ENCODE measurements around the gene PRLR.
A peak's percentile ranks its signal among the peaks of the same experiment; 100 is the strongest.
"Not testable (repeated sequence)": the region's sequence is repeated elsewhere in the genome, so short reads cannot be mapped to it uniquely, and the experiment has no call there.

Gene PRLR

GRCh38 chr5:35195472-35195852 is 34.8 kb downstream of the PRLR start:
- no peak for DNase-seq (ENCODE audit: low spot score)

GRCh38 chr5:35194635-35195471 is 35.4 kb downstream of the PRLR start:
- no peak for DNase-seq (ENCODE audit: low spot score)

- DNase-seq (ENCODE audit: low spot score): no peak
Measured at GRCh38 chr5:35192506-35192905, 37.8 kb downstream of the PRLR start.

GRCh38 chr5:35189801-35190200 is 40.5 kb downstream of the PRLR start:
- not testable (repeated sequence) for DNase-seq (ENCODE audit: low spot score)

GRCh38 chr5:35188031-35188457 is 42.2 kb downstream of the PRLR start:
- no peak for DNase-seq (ENCODE audit: low spot score)

GRCh38 chr5:35187621-35188020 is 42.7 kb downstream of the PRLR start:
- DNase-seq (ENCODE audit: low spot score): not testable (repeated sequence)

- no peak for DNase-seq (ENCODE audit: low spot score)
Measured at GRCh38 chr5:35186749-35187148, 43.5 kb downstream of the PRLR start.

GRCh38 chr5:35185518-35185917 is 44.8 kb downstream of the PRLR start:
- no peak for DNase-seq (ENCODE audit: low spot score)

- no peak for DNase-seq (ENCODE audit: low spot score)
Measured at GRCh38 chr5:35183556-35183955, 46.7 kb downstream of the PRLR start.

GRCh38 chr5:35182910-35183535 is 47.3 kb downstream of the PRLR start:
- DNase-seq (ENCODE audit: low spot score): peak; percentile 57

GRCh38 chr5:35182486-35182885 is 47.8 kb downstream of the PRLR start:
- DNase-seq (ENCODE audit: low spot score): no peak

- DNase-seq (ENCODE audit: low spot score): no peak
Measured at GRCh38 chr5:35180046-35180445, 50.2 kb downstream of the PRLR start.

GRCh38 chr5:35177783-35178182 is 52.5 kb downstream of the PRLR start:
- DNase-seq (ENCODE audit: low spot score): no peak

- DNase-seq (ENCODE audit: low spot score): no peak
Measured at GRCh38 chr5:35172533-35172932, 57.8 kb downstream of the PRLR start.

GRCh38 chr5:35171991-35172390 is 58.3 kb downstream of the PRLR start:
- DNase-seq (ENCODE audit: low spot score): no peak

GRCh38 chr5:35171078-35171477 is 59.2 kb downstream of the PRLR start:
- no peak for DNase-seq (ENCODE audit: low spot score)

- DNase-seq (ENCODE audit: low spot score): no peak
Measured at GRCh38 chr5:35166043-35166442, 64.2 kb downstream of the PRLR start.

- DNase-seq (ENCODE audit: low spot score): no peak
Measured at GRCh38 chr5:35164860-35165542, 65.3 kb downstream of the PRLR start.

- no peak for DNase-seq (ENCODE audit: low spot score)
Measured at GRCh38 chr5:35163710-35164033, 66.6 kb downstream of the PRLR start.

GRCh38 chr5:35162848-35163709 is 67.2 kb downstream of the PRLR start:
- DNase-seq (ENCODE audit: low spot score): no peak

- DNase-seq (ENCODE audit: low spot score): no peak
Measured at GRCh38 chr5:35161652-35162273, 68.5 kb downstream of the PRLR start.
